Measurements from ENCODE around the gene PLSCR2.
"Not testable (repeated sequence)": the region's sequence is repeated elsewhere in the genome, so short reads cannot be mapped to it uniquely, and the experiment has no call there.

PLSCR2 gene

DNA sequence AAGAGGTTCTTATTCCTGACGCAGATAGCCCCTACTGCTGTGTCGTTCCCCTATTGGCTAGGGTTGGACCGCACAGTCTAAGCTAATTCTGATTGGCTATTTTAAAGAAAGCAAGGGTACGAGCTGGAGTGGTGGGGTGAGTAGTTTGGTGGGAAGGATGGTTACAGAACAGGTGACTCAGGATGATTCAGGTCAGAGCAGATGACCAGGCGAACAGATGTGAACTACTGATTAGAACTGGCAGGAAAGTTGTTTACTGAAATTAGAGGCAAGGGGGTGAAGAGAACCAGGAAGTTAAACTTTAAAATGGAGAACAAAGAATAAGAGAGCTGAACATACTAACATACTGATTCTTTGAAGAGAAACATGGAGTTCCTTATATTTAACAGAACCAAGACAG, 56.6 kb downstream of the PLSCR2 start:
- not testable (repeated sequence) for FAIRE-seq

GRCh38 chr3:146407956-146408355, 61.4 kb downstream of the PLSCR2 start:
- no peak for FAIRE-seq

GRCh38 chr3:146404436-146404835, 64.9 kb downstream of the PLSCR2 start:
- FAIRE-seq, result no peak

DNA sequence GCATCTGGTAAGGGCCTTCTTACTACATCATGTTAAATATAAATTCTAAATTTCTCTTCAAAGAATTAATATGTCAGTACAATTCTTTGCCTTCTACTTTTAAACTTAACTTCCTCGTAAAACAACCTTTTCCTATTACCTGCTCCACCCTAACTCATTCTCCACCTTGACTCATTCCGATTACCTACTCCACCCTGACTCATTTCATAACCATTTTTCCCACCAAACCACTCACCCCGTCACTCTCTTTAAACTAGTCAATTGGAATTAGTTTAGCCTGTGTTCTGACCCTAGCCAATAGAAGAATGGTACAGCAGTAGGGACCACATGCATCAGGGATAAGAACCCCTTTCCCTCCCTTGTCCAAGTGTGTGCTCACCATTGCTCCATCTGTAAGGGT, 65.6 kb downstream of the PLSCR2 start:
- no peak for FAIRE-seq

DNA sequence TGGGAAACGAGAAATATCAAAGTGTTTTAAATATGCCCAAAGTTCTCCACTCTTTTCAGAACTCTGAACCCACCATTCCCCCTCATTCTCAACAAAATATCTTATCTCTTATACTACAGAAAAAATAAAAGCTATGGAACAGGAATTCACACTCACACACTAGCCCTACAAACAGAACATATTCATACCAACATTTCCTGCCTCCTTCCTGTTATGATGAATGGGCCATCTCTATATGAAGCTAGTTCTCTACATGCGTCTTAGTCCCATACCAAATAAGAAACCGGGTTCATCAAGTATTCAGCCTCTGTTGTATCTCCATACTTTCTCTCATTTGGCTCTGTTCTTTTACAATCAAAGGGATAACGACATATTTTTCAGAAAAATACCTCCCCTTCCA, 72.6 kb downstream of the PLSCR2 start:
- FAIRE-seq, result no peak

- peak; percentile 14 for FAIRE-seq
Observed at GRCh38 chr3:146395164-146395563, 74.2 kb downstream of the PLSCR2 start.

DNA sequence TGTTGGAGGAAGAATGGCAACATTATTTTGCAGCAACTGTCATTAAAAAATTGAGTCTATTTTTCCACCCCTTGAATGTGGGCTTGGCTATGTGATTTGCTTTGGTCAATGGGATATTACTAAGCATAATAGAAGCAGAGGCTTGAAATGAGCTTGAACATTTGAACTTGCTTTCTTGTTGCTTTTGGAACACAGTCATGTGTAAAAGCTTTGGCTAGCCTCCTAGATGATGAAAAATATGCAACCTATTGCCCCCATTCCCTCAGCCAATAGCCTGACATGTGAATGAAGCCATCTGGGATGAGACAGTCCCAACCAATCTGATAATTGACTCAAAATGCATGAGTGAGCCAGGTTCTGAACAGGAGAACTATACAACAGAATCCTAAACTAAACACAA, 78.4 kb downstream of the PLSCR2 start:
- no peak for FAIRE-seq

DNA sequence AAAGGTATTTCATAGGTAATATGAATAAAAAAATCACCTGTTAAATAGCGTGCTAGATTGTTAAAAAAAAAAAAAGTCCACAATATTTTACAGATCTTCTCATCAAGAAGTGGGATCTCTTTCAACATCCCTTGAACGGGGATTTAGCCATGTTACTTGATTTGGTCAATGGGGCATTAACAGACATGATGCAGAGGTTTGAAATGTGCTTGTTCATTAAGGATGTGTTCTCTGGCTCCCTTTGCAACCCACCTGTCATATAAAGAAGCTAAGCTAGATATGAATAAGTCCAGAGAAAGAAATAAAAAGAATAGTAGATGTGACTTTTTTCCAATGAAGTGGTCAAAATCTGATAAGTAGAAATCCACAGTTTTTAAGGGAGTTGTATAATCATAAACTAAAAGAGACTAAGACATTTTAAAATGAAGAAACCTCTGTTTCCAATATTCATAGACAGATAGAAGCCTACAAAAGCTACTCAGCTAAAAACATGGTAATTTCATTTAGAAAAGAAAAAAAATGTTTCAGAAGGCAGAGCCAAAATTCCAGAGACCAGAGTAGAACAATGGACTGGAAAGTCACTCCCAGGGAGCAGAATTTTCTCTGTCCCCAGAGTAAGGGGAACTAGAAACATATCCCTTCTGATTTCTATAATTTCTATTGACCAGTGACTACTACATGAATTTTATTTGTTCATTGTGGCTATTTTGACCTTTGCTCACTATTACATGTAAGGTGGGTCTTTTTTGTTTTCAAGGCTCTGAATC, 79.2 kb downstream of the PLSCR2 start:
- FAIRE-seq, result no peak

GRCh38 chr3:146387566-146387965, 81.8 kb downstream of the PLSCR2 start:
- no peak for FAIRE-seq

DNA sequence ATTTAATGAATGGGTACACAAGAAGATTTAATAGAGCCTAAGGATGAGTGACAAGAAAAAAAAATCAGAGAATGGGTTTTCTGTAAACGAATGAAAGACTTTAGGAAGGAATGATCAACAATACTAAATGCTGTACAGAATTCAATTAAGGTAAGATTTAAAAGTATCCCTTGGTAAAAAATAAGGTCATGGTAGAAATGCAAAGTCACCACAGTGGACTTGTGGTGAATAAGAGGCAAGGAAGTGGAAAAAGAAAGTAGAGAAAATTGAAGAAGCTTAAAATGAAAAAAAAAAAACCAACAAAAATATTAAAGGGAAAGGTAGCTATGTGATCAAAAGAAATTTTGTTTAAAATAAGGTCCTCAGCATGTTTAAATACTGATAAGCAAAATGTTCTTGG, 82.4 kb downstream of the PLSCR2 start:
- FAIRE-seq, result no peak

DNA sequence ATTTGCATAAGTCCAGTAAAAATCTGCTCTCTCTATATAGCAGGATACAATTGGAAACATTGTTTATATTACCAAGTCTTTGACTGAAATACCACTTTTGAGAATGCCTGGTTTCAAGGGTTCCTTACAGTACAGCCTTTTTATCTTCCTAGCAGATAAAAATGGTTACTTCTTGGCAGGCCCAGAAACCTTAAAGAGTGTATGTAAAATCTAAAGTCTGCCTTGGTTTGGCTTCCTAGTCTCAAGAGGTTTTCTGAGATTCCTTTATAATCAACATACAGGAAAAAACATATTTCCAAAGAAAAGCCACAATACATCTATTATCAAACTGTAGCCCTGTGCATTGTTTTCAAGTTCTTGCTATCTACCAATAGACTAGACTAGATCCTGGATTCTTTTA, 84.6 kb downstream of the PLSCR2 start:
- no peak for FAIRE-seq
